Measurements from ENCODE around the gene FOSB. TPM values are rescaled to one million over a fixed set of nuclear protein-coding genes. Genes with fewer than 3 reads are reported as not detected.

FOSB gene
- total RNA-seq, 1 experiment from 2014 or later = 1.9 TPM

GRCh38 chr19:45470762-45471081 lies 2.9 kb downstream of the FOSB start:
- no TSS peak for BruUV-seq (replicated peaks)
- H3K9me3 ChIP-seq (ENCODE audit: low read depth, low read length, poor library complexity, severe bottlenecking) = no peaks in the 10 kb centered on the region
- H3K27ac ChIP-seq (ENCODE audit: low read depth, low read length, poor library complexity, severe bottlenecking) = no peak overlapping the region
- H3K4me1 ChIP-seq (ENCODE audit: insufficient read depth, low read length, poor library complexity, severe bottlenecking) = no peaks in the 10 kb centered on the region
- no peak for DNase-seq (ENCODE audit: low spot score)
- H3K27me3 ChIP-seq (replicated peaks; ENCODE audit: insufficient read depth, low read depth, low read length, poor library complexity) = no peaks in the 10 kb centered on the region
- intact Hi-C loops (cut with micrococcal nuclease; ENCODE audit: unreplicated experiment) = no loop called here
- CTCF ChIA-PET = no interaction called here
- no peaks in the 10 kb centered on the region for H3K36me3 ChIP-seq (ENCODE audit: insufficient read depth, low read length, poor library complexity, severe bottlenecking)
- no peak for TF ChIP-seq CTCF (conservative IDR thresholded peaks at IDR 0.05; ENCODE audit: low read depth, low read length)
- TF ChIP-seq EZH2 (IDR thresholded peaks at IDR 0.05; ENCODE audit: borderline replicate concordance, low read depth, low read length, poor library complexity, severe bottlenecking) = no peak
- H3K4me3 ChIP-seq (ENCODE audit: low read depth, low read length, poor library complexity, severe bottlenecking) = no peak overlapping the region
- POLR2A ChIA-PET (ENCODE audit: low non-redundant PET) = no interaction called here

- ChIA-PET CTCF (no interaction called here), POLR2A (ENCODE audit: low non-redundant PET) (no interaction called here)
- intact Hi-C loops (cut with micrococcal nuclease; ENCODE audit: unreplicated experiment) = no loop called here
- Histone ChIP-seq H3K36me3 (ENCODE audit: insufficient read depth, low read length, poor library complexity, severe bottlenecking) (no peaks in the 10 kb centered on the region), H3K27me3 (replicated peaks; ENCODE audit: insufficient read depth, low read depth, low read length, poor library complexity) (no peaks in the 10 kb centered on the region), H3K9me3 (ENCODE audit: low read depth, low read length, poor library complexity, severe bottlenecking) (no peaks in the 10 kb centered on the region), H3K27ac (ENCODE audit: low read depth, low read length, poor library complexity, severe bottlenecking) (no peak overlapping the region), H3K4me1 (ENCODE audit: insufficient read depth, low read length, poor library complexity, severe bottlenecking) (no peaks in the 10 kb centered on the region), H3K4me3 (ENCODE audit: low read depth, low read length, poor library complexity, severe bottlenecking) (no peak overlapping the region)
- BruUV-seq (replicated peaks) = no TSS peak
- TF ChIP-seq CTCF (conservative IDR thresholded peaks at IDR 0.05; ENCODE audit: low read depth, low read length) = no peak
- DNase-seq (ENCODE audit: low spot score) = no peak
Measured at GRCh38 chr19:45471111-45471930, 3.5 kb downstream of the FOSB start.

DNA sequence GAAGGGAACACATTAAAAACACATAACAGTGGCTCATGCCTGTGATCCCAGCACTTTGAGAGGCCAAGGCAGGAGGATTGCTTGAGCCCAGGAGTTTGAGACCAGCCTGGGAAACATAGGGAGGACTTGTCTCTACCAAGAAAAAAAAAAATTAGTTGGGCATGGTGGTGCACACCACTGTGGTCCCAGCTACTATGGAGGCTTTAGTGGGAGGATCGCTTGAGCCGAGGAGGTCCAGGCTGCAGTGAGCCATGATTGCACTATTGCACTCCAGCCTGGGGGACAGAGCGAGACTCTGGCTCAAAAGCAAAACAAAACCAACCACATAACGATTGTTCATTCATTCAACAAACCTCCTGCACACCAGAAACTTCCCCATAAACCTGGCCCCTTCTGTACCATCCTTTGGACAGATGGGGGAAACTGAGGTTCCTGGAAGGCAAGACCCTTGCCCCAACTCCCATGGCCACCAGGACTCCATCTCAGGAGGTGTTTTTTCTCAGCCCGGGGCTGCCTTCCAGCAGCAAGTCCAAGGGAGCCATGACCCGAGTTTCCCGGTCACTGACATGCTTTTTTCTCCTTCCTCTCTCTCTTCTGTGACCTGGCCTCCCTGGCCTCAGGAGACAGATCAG lies 4.3 kb downstream of the FOSB start:
- DNase-seq (ENCODE audit: low spot score) = no peak
- Histone ChIP-seq H3K9me3 (ENCODE audit: low read depth, low read length, poor library complexity, severe bottlenecking) (no peaks in the 10 kb centered on the region), H3K27ac (ENCODE audit: low read depth, low read length, poor library complexity, severe bottlenecking) (no peak overlapping the region), H3K4me1 (ENCODE audit: insufficient read depth, low read length, poor library complexity, severe bottlenecking) (no peaks in the 10 kb centered on the region), H3K4me3 (ENCODE audit: low read depth, low read length, poor library complexity, severe bottlenecking) (no peak overlapping the region), H3K27me3 (replicated peaks; ENCODE audit: insufficient read depth, low read depth, low read length, poor library complexity) (no peaks in the 10 kb centered on the region), H3K36me3 (ENCODE audit: insufficient read depth, low read length, poor library complexity, severe bottlenecking) (no peaks in the 10 kb centered on the region)
- ChIA-PET CTCF (no interaction called here), POLR2A (ENCODE audit: low non-redundant PET) (no interaction called here)
- no TSS peak for BruUV-seq (replicated peaks)
- no peak for TF ChIP-seq CTCF (conservative IDR thresholded peaks at IDR 0.05; ENCODE audit: low read depth, low read length)
- TF ChIP-seq EZH2 (IDR thresholded peaks at IDR 0.05; ENCODE audit: borderline replicate concordance, low read depth, low read length, poor library complexity, severe bottlenecking) = no peak
- intact Hi-C loops (cut with micrococcal nuclease; ENCODE audit: unreplicated experiment) = no loop called here

Data from A673 (cell line).